Inferior parietal cortex (tissue), 1 donor: ENCODE data around the gene PARD6B.
"Not testable (repeated sequence)": the region's sequence is repeated elsewhere in the genome, so short reads cannot be mapped to it uniquely, and the experiment has no call there.

Experiments
- DNase-seq: peaks from one replicate; pipeline ENCODE4 v3.0.0-alpha.2; 2016; ENCODE audit errors: extremely low spot score

Gene PARD6B

GRCh38 chr20:50774515-50774914 is 43.1 kb downstream of the PARD6B start:
- DNase-seq, result no peak

- DNase-seq, result no peak
Measured at GRCh38 chr20:50776122-50776817, 44.9 kb downstream of the PARD6B start.

GRCh38 chr20:50777373-50777772 is 46.0 kb downstream of the PARD6B start:
- DNase-seq, result no peak

- DNase-seq, result not testable (repeated sequence)
Measured at GRCh38 chr20:50778994-50779393, 47.6 kb downstream of the PARD6B start.

GRCh38 chr20:50783390-50783789 is 52.0 kb downstream of the PARD6B start:
- no peak for DNase-seq

- DNase-seq, result no peak
Measured at GRCh38 chr20:50783903-50784302, 52.5 kb downstream of the PARD6B start.

- no peak for DNase-seq
Measured at GRCh38 chr20:50784464-50784863, 53.1 kb downstream of the PARD6B start.

- DNase-seq, result no peak
Measured at GRCh38 chr20:50786703-50787102, 55.3 kb downstream of the PARD6B start.

- no peak for DNase-seq
Measured at GRCh38 chr20:50787181-50787580, 55.8 kb downstream of the PARD6B start.

- peak; percentile 64 for DNase-seq
Measured at GRCh38 chr20:50788045-50788991, 56.9 kb downstream of the PARD6B start.

GRCh38 chr20:50789968-50790650 is 58.7 kb downstream of the PARD6B start:
- no peak for DNase-seq

- peak; percentile 74 for DNase-seq
Measured at GRCh38 chr20:50790651-50791277, 59.4 kb downstream of the PARD6B start.

- peak; percentile 36 for DNase-seq
Measured at GRCh38 chr20:50792708-50793574, 61.6 kb downstream of the PARD6B start.

GRCh38 chr20:50793575-50794016 is 62.2 kb downstream of the PARD6B start:
- not testable (repeated sequence) for DNase-seq

GRCh38 chr20:50794181-50794845 is 62.9 kb downstream of the PARD6B start:
- DNase-seq, result peak; percentile 64

GRCh38 chr20:50794846-50795634 is 63.7 kb downstream of the PARD6B start, which contains the start of gene BCAS4:
BCAS4 (plus strand) TSS chr20:50795061; CDS start chr20:50795084, 23 bp downstream.
- DNase-seq, result no peak

- no peak for DNase-seq
Measured at GRCh38 chr20:50797142-50797541, 65.8 kb downstream of the PARD6B start.

- DNase-seq, result no peak
Measured at GRCh38 chr20:50798650-50799049, 67.3 kb downstream of the PARD6B start.
